GM19324 (cell line): ENCODE measurements around the gene STAC3.

ENCODE experiments used
- ATAC-seq: cut with Tn5 transposase; IDR thresholded peaks from one replicate; pipeline ENCODE4 v1.9.1; 2021; ENCODE audit warnings: mild to moderate bottlenecking, moderate library complexity; ENCODE audit not compliant: unreplicated experiment, low FRiP score

STAC3 gene

GRCh38 chr12:57255916-57256315 lies 4.9 kb upstream of the STAC3 start:
- no peak for ATAC-seq

- ATAC-seq, result no peak
Observed at GRCh38 chr12:57254506-57255280, 3.7 kb upstream of the STAC3 start.

DNA sequence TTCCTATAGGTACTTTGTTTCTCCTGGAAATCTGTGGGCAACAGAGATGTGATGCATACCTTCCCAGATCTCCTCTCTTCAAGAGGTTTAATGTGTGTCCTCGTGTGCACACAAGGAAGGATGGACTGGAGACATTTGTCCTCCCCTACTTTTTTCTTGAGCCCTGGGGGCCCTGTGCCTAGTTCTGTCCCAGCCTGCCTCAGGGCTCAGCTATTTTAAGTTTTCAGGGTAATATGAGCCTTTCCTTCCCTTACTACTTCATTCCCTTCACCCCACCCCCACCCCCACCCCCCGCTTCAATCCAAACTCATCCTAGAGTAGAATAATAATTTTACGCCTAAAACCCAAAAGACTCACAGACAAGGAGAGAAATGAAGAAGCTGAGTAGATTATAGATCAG lies 446 bp downstream of the STAC3 start:
- no peak for ATAC-seq

- no peak for ATAC-seq
Observed at GRCh38 chr12:57248934-57249742, 1.8 kb downstream of the STAC3 start.

- ATAC-seq, result no peak
Observed at GRCh38 chr12:57247041-57247440, 3.9 kb downstream of the STAC3 start.

DNA sequence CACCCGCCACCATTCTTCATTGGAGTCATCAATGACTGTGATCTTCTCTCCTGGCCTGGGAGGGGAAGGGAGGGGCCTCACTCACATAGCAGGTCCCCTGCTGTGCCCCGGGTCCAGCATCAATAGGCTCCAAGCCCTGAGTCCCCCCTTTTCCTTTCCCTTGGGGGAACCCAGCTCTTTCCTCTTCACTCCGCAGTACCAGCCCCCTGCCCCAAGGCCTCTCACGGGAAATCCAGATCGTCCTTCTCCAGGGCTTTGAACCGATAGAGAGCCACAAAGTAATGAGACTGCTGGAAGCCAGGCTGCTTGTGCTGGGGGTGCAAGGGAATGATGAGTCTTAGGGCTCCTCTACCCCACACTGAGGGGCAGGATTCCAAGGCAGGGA lies 6.7 kb downstream of the STAC3 start:
- no peak for ATAC-seq

GRCh38 chr12:57243521-57244311 lies 7.3 kb downstream of the STAC3 start:
- no peak for ATAC-seq

GRCh38 chr12:57242691-57243454 lies 8.1 kb downstream of the STAC3 start:
- ATAC-seq, result no peak

- no peak for ATAC-seq
Observed at GRCh38 chr12:57242329-57242690, 8.7 kb downstream of the STAC3 start.

DNA sequence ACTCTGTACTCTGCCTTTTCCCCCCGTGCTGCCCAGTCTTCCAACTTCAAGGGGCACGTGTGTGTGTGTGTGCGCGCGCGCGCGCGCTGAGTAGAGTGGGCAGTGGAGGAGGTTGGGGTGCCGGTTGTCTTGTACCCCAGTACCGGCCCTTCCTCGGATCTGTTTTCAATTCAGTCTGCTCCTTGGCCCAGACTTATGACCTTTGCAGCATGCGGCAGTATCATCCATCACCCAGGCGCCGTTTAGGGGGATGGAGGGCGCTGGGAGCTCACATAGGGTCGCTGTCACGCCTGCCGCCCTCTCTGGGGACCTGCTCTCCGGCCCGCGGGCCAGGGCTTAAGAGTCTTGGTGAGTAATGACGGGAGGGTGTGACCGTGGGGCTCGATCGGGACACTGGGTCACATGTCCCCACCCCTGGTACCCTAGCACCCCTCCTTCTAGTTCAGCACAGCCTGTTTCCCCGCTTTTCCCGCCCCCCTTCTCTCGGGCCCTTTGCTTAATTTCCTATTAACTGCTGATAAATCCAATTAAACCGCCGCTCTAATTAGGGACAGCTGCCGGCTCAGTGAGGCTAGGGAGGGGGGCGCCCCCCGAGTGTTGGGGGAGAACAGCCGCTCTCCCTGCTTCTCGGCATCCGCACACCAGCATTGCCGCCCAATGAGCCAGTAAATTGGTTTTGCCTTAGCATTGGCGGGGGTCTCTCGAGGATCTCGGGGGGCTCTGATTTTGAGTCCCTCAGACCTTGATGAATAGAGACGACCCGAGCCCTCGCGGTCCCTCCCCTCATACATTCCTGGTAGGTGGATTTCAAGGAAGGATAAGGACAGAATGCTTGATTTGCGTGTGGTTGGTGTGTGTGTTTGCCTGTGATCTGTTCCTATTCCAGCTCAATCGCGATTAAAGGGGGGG lies 9.3 kb downstream of the STAC3 start:
- no peak for ATAC-seq

GRCh38 chr12:57240926-57241401 lies 10.0 kb downstream of the STAC3 start:
- ATAC-seq, result no peak

DNA sequence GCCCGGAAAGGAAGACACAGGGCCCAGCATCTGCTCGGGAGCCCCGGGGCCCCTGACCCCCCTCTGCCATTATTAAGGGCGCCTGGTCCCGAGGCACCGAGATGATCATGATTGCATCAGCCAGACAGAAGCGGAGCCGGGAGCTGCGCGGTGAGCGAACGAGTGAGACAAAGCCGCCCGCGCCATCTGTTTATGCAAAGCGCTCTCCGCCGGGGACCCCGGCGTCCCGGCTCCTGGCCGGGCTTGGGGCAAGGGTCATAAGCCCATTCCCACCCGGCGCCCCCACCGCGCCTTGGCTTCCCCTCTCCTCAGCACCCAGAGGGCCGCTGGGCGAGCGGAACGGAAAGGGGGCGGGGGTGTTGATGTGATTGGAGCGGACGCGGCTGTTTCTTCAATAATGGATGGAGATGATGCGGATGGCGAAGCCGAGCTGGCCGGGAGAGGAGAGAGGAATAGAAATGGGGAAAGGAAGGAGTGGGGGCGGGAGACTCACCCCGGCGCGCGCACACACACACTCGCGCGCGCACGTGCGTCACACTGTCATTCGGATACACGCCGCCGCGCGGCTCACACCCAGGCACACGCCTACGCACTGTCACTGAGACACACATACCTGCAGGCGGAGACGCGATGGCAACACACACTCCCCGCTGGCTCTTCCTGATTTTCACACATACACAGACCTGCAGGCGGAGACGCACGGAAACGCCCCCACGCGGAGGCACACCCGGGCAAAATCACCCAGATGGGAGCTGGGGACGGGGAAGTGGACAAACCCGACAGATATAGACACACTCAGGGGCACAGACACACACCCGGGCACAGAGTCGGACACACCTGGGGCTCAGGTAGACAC lies 10.7 kb downstream of the STAC3 start:
- no peak for ATAC-seq

- ATAC-seq, result no peak
Observed at GRCh38 chr12:57239587-57240065, 11.4 kb downstream of the STAC3 start.

DNA sequence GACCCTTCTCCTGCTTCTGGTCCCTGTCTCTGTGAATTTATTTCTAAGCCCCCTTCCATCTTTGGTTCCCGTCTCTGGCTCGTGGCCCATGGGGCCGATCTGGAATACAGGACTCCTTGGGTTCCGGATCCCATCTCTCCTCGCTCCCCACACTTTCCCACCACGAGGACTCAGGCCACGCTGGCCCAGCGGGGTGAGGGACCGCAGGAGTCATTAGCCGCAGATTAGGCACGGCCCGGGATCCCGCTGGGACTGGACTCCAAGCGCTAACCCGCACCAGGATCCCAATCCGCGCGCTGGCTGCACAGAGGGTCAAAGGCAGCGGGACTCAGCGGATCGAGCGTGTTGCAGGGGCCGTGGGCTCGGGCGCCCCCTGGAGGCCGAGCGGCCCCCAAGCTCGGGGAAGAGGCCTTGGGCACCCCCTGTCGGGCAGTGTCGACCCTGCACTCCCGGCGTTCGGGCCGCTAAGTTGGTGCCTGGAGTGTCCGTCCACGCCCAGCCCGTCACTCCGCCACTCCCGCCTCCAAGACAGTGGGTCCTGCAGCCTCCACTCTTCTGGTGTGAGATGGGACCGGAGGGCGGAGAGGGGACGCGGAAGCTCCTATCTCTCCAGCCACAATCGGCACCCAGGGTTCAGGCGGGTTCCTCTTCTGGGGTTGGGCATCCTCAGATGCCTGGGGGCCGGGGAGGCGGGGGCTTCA lies 12.0 kb downstream of the STAC3 start:
- ATAC-seq, result peak; percentile 56

DNA sequence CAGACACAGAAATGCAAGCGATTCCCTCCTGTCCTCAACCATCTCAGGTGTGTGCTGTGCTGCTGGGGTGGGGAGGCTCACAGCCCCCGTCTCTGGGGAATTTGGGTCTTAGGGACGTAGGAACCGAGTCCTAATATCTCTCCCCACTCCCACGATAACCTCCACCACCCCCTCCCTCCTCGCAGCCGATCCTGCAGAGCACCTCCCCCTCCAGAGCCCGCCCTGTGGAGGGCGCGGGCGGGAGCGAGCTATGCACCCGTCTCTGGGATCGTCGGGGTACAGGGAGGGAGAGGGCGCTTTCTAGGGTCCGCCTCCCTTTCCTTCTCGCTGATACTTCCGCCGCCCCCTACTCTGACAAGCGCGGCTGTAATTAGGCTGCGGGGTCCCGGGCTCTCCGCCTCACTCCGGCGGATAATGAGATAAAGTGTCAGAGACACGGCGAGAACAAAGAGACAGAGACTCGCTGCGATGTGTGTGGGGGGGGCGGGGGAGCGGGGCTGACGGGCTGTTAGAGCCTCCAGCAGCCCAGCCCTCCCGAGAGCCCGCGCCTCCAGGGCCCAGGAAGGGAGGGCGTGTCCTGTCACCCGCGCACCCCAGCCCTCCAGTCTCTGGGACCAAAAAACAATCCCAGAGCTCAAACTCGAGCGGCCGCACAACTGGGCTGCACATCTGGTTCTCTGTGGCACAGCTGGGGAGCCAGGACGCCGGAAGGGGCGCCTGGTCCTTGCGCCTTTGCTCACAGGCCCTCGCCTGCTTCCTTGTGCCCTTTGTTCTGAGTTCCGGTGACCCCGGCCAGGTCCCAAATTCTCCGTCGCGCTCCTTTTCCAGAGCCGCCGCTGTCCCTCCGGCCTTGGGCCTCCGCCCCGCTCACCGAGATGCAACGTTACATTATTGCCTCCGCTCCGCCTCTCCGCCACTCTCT lies 12.8 kb downstream of the STAC3 start:
- no peak for ATAC-seq

DNA sequence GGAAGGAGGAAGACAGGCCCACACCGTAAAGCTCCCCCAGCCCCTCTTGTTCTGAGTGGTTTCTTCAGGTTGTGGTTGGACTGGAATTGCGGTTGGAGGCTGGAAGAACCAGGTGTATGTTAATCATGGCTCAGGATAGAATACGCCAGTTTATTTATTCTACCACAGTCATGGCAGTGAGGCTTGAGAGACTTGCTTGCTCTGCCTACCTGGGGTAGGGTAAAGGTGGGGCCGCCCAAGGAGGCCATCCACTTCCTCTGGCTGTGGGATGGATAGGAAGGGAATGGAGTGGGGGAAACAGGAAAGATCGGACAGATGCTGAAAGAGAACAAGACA lies 13.4 kb downstream of the STAC3 start:
- no peak for ATAC-seq
